OCI-LY1 (cell line): ENCODE data around the gene RBM20.

Experiments
- H2AFZ ChIP-seq: fragments of 200-600 bp; sonication (generic), shearing (Covaris generic); 2 replicates; pipeline ENCODE4 v1.6.0; 2014; ENCODE audit warnings: antibody characterized with exemption, mild to moderate bottlenecking, low read length
- H3F3A ChIP-seq: fragments of 200-600 bp; sonication (generic), shearing (Covaris generic); 2 replicates; pipeline ENCODE4 v1.6.0; 2014; ENCODE audit warnings: mild to moderate bottlenecking, antibody characterized with exemption, low read length, moderate library complexity; ENCODE audit not compliant: insufficient read depth
- H3K27ac ChIP-seq: fragments of 200-600 bp; sonication (generic); 2 replicates; pipeline ENCODE4 v1.5.1; 2014; ENCODE audit warnings: low read length, mixed run types, mild to moderate bottlenecking, low read depth; ENCODE audit not compliant: poor library complexity, severe bottlenecking
- H3K27me3 ChIP-seq: fragments of 200-600 bp; sonication (generic); 2 replicates; pipeline ENCODE4 v1.6.0; 2014; ENCODE audit warnings: antibody characterized with exemption, mild to moderate bottlenecking, low read length, moderate library complexity; ENCODE audit not compliant: insufficient read depth
- H3K36me3 ChIP-seq: fragments of 200-600 bp; sonication (generic); 2 replicates; pipeline ENCODE4 v1.6.1; 2014; ENCODE audit warnings: mild to moderate bottlenecking, antibody characterized with exemption, low read length, moderate library complexity, mixed read lengths; ENCODE audit not compliant: insufficient read depth
- H3K4me1 ChIP-seq: fragments of 200-600 bp; sonication (generic); 2 replicates; pipeline ENCODE4 v1.5.1; 2014; ENCODE audit warnings: mild to moderate bottlenecking, low read length, moderate library complexity; ENCODE audit not compliant: insufficient read depth, severe bottlenecking
- H3K4me2 ChIP-seq: fragments of 200-600 bp; sonication (generic), shearing (Covaris generic); 2 replicates; pipeline ENCODE4 v1.6.1; 2014; ENCODE audit warnings: low read length
- H3K4me3 ChIP-seq: fragments of 200-600 bp; sonication (generic); 2 replicates; pipeline ENCODE4 v1.5.1; 2014; ENCODE audit warnings: low read length, low read depth, mild to moderate bottlenecking, mixed read lengths; ENCODE audit not compliant: poor library complexity, severe bottlenecking
- H3K79me2 ChIP-seq: fragments of 200-600 bp; shearing (Covaris generic); 2 replicates; pipeline ENCODE4 v1.6.1; 2016; ENCODE audit warnings: mixed run types, low read length, mixed read lengths; ENCODE audit not compliant: insufficient read depth
- H3K9ac ChIP-seq: fragments of 200-600 bp; sonication (generic), shearing (Covaris generic); 2 replicates; pipeline ENCODE4 v1.6.1; 2014; ENCODE audit warnings: mild to moderate bottlenecking, low read length, mixed read lengths
- H3K9me2 ChIP-seq: fragments of 200-600 bp; sonication (generic), shearing (Covaris generic); 2 replicates; pipeline ENCODE4 v1.6.1; 2014; ENCODE audit warnings: low read depth, mild to moderate bottlenecking, low read length, mixed read lengths
- H3K9me3 ChIP-seq: fragments of 200-600 bp; shearing (Covaris generic); 2 replicates; pipeline ENCODE4 v1.6.1; 2014; ENCODE audit warnings: low read length, mixed read lengths
- H4K20me1 ChIP-seq: fragments of 200-600 bp; sonication (generic), shearing (Covaris generic); 2 replicates; pipeline ENCODE4 v1.6.0; 2016; ENCODE audit warnings: mild to moderate bottlenecking, low read length; ENCODE audit not compliant: insufficient read depth
- CTCF ChIP-seq: fragments of 200-600 bp; sonication (generic), shearing (Covaris generic); IDR thresholded peaks from 2 replicates; pipeline ENCODE4 v1.5.1; 2017; ENCODE audit warnings: mild to moderate bottlenecking, antibody characterized with exemption, low read length, moderate library complexity, mixed read lengths
- EZH2 ChIP-seq: fragments of 200-600 bp; sonication (generic), shearing (Covaris generic); IDR thresholded peaks from 2 replicates; pipeline ENCODE4 v1.8.0; 2017; ENCODE audit warnings: borderline replicate concordance, mixed run types, mild to moderate bottlenecking, antibody characterized with exemption, low read length, moderate library complexity, mixed read lengths

The RBM20 gene

DNA sequence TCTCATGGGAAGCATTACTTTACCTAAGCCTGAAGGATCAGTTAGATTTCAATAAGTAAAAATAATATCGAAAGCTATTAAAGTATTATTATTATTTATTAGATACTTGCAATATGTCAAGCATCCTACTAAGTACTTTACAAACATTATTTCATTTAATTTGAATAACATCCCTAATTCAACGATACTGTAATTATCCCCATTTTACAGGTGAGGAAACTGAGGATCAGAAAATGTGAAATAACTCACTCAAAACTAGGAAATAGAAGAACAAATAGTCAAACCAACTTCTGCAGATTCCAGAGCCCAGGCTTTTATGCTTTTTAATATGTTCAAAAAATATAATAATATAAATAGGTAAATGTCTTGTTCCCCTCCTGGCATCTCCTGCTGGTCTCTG lies 217.3 kb downstream of the RBM20 start:
- Histone ChIP-seq H2AFZ (no peak overlapping the region), H3K27me3 (no peaks in the 10 kb centered on the region), H3K79me2 (no peaks in the 10 kb centered on the region), H3K36me3 (no peaks in the 10 kb centered on the region), H3K4me3 (no peak overlapping the region), H3K4me1 (peaks cover 90% of the 10 kb centered on the region), H3K9me2 (no peaks in the 10 kb centered on the region), H3F3A (peaks cover 9% of the 10 kb centered on the region; the same call in 1 of the 2 replicates), H3K9me3 (no peaks in the 10 kb centered on the region), H3K27ac (peak overlapping the region; percentile 99), H3K4me2 (peak overlapping the region; percentile 66; the same call in 1 of the 2 replicates), H3K9ac (peak overlapping the region; percentile 66), H4K20me1 (no peaks in the 10 kb centered on the region)
- TF ChIP-seq EZH2, result no peak
- TF ChIP-seq CTCF, result no peak

DNA sequence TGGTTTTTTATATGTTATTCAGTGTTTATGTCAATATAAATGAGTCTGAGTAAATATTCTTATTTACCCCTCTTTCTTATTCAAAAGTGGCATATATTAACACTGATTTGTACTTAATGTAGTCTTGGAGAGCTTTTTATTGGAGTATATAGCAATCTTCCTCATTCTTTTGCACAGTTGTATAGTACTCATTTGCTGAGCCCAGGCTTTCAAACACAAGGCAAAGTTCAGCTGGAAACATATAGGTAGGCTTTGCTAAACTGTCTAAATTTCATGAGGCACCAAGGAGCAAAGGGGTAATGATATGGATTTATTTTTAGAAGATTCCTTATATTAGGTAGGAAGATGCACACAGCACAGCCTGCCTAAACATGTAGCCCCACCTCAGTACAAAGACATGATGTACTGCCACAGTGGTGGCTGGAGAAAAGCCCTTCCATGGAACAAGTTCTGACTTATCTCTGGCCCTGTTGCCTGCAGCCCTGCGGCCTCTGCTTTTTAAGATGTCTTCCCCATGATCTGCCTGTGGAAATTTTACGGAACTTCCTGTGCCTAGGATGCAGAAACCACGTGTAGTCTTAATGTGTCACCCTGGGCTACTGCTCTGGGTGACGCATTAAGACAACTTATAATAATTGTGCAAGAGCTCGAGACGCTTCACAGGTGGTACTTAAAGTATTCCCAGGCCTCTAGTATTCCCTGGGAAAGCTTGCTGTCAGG lies 218.0 kb downstream of the RBM20 start:
- Histone ChIP-seq H3K27me3 (no peaks in the 10 kb centered on the region), H3K9ac (no peak overlapping the region), H4K20me1 (no peaks in the 10 kb centered on the region), H3K36me3 (no peaks in the 10 kb centered on the region), H2AFZ (no peak overlapping the region), H3K9me2 (no peaks in the 10 kb centered on the region), H3K4me3 (no peak overlapping the region), H3F3A (peaks cover 9% of the 10 kb centered on the region; the same call in 1 of the 2 replicates), H3K27ac (peak overlapping the region; percentile 99), H3K4me1 (peaks cover 95% of the 10 kb centered on the region), H3K4me2 (no peak overlapping the region), H3K79me2 (no peaks in the 10 kb centered on the region), H3K9me3 (no peaks in the 10 kb centered on the region)
- TF ChIP-seq EZH2 (no peak), CTCF (no peak)

- Histone ChIP-seq H3K9me3 (no peaks in the 10 kb centered on the region), H3K36me3 (no peaks in the 10 kb centered on the region), H3K27ac (peak overlapping the region; percentile 98), H3K9me2 (no peaks in the 10 kb centered on the region), H4K20me1 (no peaks in the 10 kb centered on the region), H3K9ac (no peak overlapping the region; the same call in 1 of the 2 replicates), H2AFZ (no peak overlapping the region), H3F3A (peaks cover 7% of the 10 kb centered on the region; the same call in 1 of the 2 replicates), H3K4me3 (no peak overlapping the region), H3K4me1 (peaks cover 95% of the 10 kb centered on the region), H3K27me3 (no peaks in the 10 kb centered on the region), H3K79me2 (no peaks in the 10 kb centered on the region), H3K4me2 (no peak overlapping the region)
- TF ChIP-seq EZH2 (no peak), CTCF (no peak)
These were observed 218.8 kb downstream of the RBM20 start for GRCh38 chr10:110862961-110863360.
